ENCODE results near the gene SHROOM3. TPM values are rescaled to one million over a fixed set of nuclear protein-coding genes. Genes with fewer than 3 reads are reported as not detected.

Gene SHROOM3
- total RNA-seq, 2 donors from 2014 or later: 142 to 160 TPM

DNA sequence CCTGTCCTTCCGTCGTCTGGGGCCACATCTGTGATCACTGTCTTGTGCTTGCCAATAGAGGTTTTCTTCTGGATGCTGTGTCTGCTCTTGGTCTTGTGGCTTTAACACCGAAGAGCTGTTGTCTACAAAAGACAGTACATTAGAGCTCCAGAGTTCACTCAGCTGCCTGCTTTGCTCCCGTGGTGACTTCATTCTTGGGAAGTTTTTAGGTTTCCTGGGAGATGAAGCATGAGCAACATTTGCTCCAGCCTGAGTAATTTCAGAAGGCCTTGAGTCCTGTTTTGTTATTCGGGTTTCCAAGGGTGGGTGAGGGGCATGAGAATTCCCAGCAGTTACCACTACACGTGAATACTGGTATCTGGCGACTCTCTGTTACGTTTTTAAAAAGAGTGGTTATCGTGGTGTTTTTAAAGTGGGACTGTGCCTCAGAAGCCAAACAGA lies 189.2 kb downstream of the SHROOM3 start:
- TF ChIP-seq, protein P1, sequence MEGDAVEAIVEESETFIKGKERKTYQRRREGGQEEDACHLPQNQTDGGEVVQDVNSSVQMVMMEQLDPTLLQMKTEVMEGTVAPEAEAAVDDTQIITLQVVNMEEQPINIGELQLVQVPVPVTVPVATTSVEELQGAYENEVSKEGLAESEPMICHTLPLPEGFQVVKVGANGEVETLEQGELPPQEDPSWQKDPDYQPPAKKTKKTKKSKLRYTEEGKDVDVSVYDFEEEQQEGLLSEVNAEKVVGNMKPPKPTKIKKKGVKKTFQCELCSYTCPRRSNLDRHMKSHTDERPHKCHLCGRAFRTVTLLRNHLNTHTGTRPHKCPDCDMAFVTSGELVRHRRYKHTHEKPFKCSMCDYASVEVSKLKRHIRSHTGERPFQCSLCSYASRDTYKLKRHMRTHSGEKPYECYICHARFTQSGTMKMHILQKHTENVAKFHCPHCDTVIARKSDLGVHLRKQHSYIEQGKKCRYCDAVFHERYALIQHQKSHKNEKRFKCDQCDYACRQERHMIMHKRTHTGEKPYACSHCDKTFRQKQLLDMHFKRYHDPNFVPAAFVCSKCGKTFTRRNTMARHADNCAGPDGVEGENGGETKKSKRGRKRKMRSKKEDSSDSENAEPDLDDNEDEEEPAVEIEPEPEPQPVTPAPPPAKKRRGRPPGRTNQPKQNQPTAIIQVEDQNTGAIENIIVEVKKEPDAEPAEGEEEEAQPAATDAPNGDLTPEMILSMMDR (IDR thresholded peaks at IDR 0.05): no peak
- no peaks in the 10 kb centered on the region for H3K27me3 ChIP-seq
- H3K9ac ChIP-seq (ENCODE audit: low read depth in 2 of 2, low read length in 2 of 2): peak overlapping the region in 1 of 2 donors; percentile 64
- H3K4me3 ChIP-seq: no peak overlapping the region
- DNase-seq: no peak
- H3K4me1 ChIP-seq: peaks cover 12% of the 10 kb centered on the region
- intact Hi-C loops (cut with DNase I): no loop called here
- no peaks in the 10 kb centered on the region for H3K9me3 ChIP-seq
- H3K36me3 ChIP-seq: no peaks in the 10 kb centered on the region
- peak overlapping the region; percentile 80 for H3K27ac ChIP-seq

DNA sequence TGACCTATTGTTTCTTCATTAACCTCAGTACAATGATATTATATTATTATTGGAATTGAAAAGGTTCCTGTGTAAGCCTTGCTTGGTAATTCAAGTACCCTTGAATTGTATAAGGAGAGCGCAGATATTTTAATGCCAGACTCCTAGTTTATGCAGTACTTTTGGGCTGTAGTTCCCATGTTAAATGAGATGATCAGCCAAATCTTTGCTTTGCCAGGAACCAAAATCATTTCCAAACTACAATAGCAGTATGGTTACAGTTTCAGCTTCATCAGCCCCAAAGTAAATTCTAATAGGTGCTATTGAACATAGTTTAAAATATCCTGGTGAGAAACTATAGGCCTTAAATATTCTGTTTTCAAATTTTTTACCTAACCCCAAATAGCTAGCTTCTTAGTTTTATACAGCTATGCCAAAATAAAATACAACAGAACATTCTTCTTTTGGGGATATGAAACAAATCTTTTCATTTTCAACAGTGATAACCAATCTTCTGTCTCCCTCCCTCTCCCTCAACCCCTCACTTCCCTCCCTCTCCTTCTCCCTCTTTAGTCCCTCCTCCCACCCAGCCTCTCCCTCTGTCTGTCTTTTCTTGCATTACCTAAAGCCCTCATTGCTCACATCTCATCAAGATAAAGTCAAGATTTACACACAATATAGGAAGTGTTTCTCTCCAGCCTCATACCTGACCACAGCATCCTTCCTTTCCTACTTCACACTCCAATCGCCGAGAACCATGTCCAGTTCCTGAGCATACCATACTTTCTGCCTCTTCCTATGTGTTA lies 190.1 kb downstream of the SHROOM3 start:
- no peak for DNase-seq
- no peaks in the 10 kb centered on the region for H3K27me3 ChIP-seq
- TF ChIP-seq, protein P1 (IDR thresholded peaks at IDR 0.05): no peak
- no peaks in the 10 kb centered on the region for H3K36me3 ChIP-seq
- no peaks in the 10 kb centered on the region for H3K9me3 ChIP-seq
- peak overlapping the region in 1 of 2 donors; percentile 15 for H3K9ac ChIP-seq (ENCODE audit: low read depth in 2 of 2, low read length in 2 of 2)
- intact Hi-C loops (cut with DNase I): loop anchor here (5.0 kb wide), 1 partner anchor 38 kb away; no protein-coding TSS in a partner anchor
- H3K27ac ChIP-seq: peak overlapping the region; percentile 80
- no peak overlapping the region for H3K4me3 ChIP-seq
- H3K4me1 ChIP-seq: peaks cover 12% of the 10 kb centered on the region

DNA sequence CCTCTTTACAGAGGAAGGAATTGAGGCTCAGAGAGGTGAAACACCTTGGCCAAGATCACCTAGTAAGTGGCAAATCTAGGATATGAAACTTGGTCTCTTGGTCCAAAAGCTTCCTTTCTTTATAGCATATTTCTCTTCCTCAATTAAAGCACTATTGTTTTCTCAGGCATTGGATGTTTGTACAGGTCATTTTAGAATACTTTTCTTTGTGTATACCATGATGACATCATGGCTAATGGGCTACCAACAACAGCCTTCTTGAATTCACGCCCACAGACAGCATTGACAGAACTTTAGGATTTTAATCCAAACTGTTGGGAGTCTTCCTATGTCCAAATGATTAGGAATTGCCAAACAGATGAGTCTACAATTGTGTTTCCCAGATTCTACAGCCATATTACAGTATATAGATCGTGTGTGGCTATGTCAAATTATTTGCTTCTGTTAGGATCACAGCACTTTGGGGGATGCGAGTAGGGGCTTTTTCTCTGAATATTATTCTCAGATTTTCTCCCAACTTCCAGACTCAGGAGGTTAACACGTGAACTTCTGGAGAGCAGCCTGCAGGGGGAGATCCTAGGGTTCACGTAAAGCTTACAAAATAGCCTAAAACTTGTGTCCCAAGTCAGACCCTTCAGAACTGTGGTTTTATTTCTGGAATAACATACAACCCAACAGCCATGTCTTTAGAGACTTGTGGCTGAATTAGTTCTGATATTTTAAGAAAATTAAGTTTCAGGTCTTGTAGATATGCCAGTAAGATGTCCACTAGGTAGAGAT lies 191.8 kb downstream of the SHROOM3 start:
- TF ChIP-seq, protein P1 (IDR thresholded peaks at IDR 0.05): no peak
- H3K27ac ChIP-seq: peak overlapping the region; percentile 80
- H3K9ac ChIP-seq (ENCODE audit: low read depth in 2 of 2, low read length in 2 of 2): no peak overlapping the region
- H3K27me3 ChIP-seq: no peaks in the 10 kb centered on the region
- peaks cover 10% of the 10 kb centered on the region for H3K4me1 ChIP-seq
- intact Hi-C loops (cut with DNase I): loop anchor here (5.0 kb wide), 1 partner anchor 40 kb away; no protein-coding TSS in a partner anchor
- no peak for DNase-seq
- H3K36me3 ChIP-seq: no peaks in the 10 kb centered on the region
- H3K9me3 ChIP-seq: no peaks in the 10 kb centered on the region
- no peak overlapping the region for H3K4me3 ChIP-seq

DNA sequence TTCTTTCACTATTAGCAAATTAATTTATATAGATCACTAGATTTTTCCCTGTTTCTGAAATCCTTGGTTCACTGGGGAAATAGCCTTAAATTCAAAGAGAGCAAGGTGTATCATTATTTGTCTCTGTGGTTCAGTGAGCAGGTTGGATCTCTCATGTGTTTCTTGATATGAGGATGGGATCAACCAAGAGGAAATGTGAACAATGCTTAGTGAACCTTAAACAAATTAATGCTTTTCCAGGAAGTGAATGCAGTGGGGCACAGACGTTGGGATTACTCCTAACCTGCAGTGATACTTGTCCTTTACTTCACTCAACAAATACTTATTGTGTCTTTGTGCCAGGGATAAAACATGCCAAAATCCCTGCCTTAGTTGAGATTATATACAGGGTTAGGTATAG lies 193.2 kb downstream of the SHROOM3 start:
- DNase-seq: no peak
- Histone ChIP-seq H3K9ac (ENCODE audit: low read depth in 2 of 2, low read length in 2 of 2) (no peak overlapping the region), H3K9me3 (no peaks in the 10 kb centered on the region), H3K27me3 (no peaks in the 10 kb centered on the region), H3K4me3 (no peak overlapping the region), H3K27ac (no peak overlapping the region), H3K36me3 (no peaks in the 10 kb centered on the region), H3K4me1 (peaks cover 10% of the 10 kb centered on the region)
- TF ChIP-seq, protein P1 (IDR thresholded peaks at IDR 0.05): no peak
- intact Hi-C loops (cut with DNase I): loop anchor here (5.0 kb wide), 1 partner anchor 41 kb away; no protein-coding TSS in a partner anchor

DNA sequence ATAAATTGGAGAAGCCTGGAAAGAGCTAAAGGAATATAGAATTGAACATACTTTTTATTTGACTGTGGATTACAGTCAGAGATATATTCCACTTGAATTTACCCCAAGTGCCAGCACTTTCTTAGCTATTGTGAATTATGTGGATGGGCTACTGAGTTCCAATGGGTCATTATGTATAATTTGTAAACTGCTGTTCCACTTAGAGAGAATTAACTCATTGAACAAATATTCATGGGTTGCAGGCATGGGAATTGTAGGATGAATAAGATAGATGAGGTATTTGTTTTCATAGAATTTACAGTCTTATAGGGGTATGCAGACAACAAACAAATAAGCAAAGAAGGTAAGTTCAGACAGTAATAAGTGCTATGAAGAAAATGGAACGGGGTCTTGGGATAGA lies 195.7 kb downstream of the SHROOM3 start:
- Histone ChIP-seq H3K9me3 (no peaks in the 10 kb centered on the region), H3K9ac (ENCODE audit: low read depth in 2 of 2, low read length in 2 of 2) (no peak overlapping the region), H3K36me3 (no peaks in the 10 kb centered on the region), H3K4me3 (no peak overlapping the region), H3K27me3 (no peaks in the 10 kb centered on the region), H3K4me1 (peaks cover 7% of the 10 kb centered on the region), H3K27ac (no peak overlapping the region)
- DNase-seq: no peak
- TF ChIP-seq, protein P1 (IDR thresholded peaks at IDR 0.05): no peak
- intact Hi-C loops (cut with DNase I): no loop called here

Measured in colonic mucosa (tissue), 4 donors.